SJCRH30 (cell line): ENCODE measurements around the gene CCDC57. TPM values are rescaled to one million over a fixed set of nuclear protein-coding genes. Genes with fewer than 3 reads are reported as not detected.

Source experiments
- DNase-seq, 2 experiments: peaks; one replicate each; pipeline ENCODE4 v3.0.0-alpha.2; 2015 to 2020
- H3K27ac ChIP-seq: fragments of 250-450 bp; sonication (Bioruptor Pico); 2 replicates; pipeline ENCODE4 v1.5.1; 2020; ENCODE audit warnings: mild to moderate bottlenecking, moderate library complexity
- H3K27me3 ChIP-seq: fragments of 250-450 bp; sonication (Bioruptor Pico); 2 replicates; pipeline ENCODE4 v1.5.1; 2020; ENCODE audit warnings: mild to moderate bottlenecking, moderate library complexity
- H3K36me3 ChIP-seq: fragments of 250-450 bp; sonication (Bioruptor Pico); 2 replicates; pipeline ENCODE4 v1.5.1; 2020; ENCODE audit warnings: mild to moderate bottlenecking, moderate library complexity
- H3K4me1 ChIP-seq: fragments of 250-450 bp; sonication (Bioruptor Pico); 2 replicates; pipeline ENCODE4 v1.5.1; 2020; ENCODE audit warnings: mild to moderate bottlenecking, moderate library complexity
- H3K4me3 ChIP-seq: fragments of 250-450 bp; sonication (Bioruptor Pico); 2 replicates; pipeline ENCODE4 v1.5.1; 2020; ENCODE audit warnings: mild to moderate bottlenecking, moderate library complexity
- H3K9me3 ChIP-seq: fragments of 250-450 bp; sonication (Bioruptor Pico); replicated peaks from 2 replicates; pipeline ENCODE4 v1.5.1; 2020; ENCODE audit warnings: mild to moderate bottlenecking, moderate library complexity
- total RNA-seq: library from RNA; depleted of rRNA; stranded (reverse); fragments of >200 nt; shearing (Covaris generic); gene quantifications from 2 replicates; pipeline ENCODE4 v1.2.3, GENCODE V29; 2014

The CCDC57 gene
- total RNA-seq, 1 experiment from 2014 or later = 23.5 TPM

DNA sequence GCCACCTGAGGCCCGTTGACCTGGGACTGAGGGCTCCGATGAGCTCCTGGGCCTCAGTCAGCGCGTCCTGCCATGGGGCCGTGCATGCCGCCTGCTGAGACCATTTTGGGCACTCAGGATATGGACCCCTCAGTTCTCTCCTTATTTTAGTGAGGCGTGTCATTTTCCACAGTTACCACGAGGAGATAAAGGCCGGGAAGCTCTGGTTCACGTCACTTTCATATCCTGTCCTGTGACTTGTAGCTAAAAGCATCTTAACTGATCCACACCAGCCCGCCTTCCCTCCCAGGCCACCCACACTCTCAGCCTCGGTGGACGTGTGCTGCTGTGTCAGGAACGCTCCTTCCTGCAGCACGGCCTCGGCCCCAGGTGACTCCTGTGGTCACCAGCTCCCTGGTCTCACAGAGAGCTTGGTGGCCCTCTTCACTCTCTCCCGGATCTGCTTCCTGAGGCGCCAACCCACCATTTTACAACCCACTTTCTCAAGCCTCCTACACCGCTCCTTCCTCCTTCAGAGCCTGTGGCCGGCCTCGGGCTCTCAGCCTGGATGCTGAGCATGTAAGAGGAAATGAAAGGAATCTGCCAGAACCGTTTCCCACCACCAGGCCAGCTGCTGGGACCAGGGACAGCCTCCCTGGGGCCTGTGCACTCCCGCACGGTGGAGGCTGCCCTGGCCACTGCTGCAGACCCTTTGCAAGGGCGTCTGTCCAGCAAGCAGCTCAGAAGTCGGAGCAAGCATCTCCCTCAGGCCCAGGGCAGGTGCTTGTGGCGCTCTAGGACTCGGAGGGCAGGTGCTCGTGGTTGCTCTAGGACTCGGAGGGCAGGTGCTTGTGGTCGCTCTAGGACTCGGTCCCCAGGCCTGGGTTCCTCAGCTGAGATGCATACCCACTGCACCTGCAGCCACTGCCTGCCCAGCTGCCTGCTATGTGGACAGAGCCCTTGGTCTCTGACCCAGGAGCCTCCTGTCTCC is 90.7 kb downstream of the CCDC57 start:
- no peak overlapping the region for H3K27ac ChIP-seq
- H3K9me3 ChIP-seq = no peaks in the 10 kb centered on the region
- H3K27me3 ChIP-seq = no peaks in the 10 kb centered on the region
- H3K36me3 ChIP-seq = no peaks in the 10 kb centered on the region
- DNase-seq = no peak
- peaks cover 13% of the 10 kb centered on the region; the same call in 1 of the 2 replicates for H3K4me1 ChIP-seq
- no peak overlapping the region for H3K4me3 ChIP-seq

DNA sequence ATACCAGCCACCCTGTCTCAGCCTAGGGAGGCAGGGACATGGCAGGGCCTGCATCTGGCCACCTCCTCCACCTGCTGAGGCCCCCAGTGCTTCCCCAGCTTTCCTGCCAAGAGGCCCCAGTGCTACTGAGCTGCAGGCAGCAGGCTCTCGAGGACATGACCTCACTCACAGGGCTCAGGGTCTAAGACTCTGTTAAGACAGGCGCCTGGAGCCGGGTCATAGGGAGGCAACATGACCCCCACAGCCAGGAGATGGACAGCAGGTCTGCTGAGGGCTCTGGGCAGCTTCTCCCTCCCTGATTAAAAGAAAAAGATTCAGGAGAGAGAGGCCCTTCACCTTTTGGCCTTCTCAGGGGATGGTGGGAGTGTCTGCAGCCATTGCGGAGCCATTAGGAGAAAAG is 91.4 kb downstream of the CCDC57 start:
- no peak for DNase-seq
- no peak overlapping the region for H3K27ac ChIP-seq
- H3K4me3 ChIP-seq = no peak overlapping the region
- H3K27me3 ChIP-seq = no peaks in the 10 kb centered on the region
- no peaks in the 10 kb centered on the region for H3K9me3 ChIP-seq
- no peaks in the 10 kb centered on the region for H3K36me3 ChIP-seq
- H3K4me1 ChIP-seq = peaks cover 13% of the 10 kb centered on the region; the same call in 1 of the 2 replicates

DNA sequence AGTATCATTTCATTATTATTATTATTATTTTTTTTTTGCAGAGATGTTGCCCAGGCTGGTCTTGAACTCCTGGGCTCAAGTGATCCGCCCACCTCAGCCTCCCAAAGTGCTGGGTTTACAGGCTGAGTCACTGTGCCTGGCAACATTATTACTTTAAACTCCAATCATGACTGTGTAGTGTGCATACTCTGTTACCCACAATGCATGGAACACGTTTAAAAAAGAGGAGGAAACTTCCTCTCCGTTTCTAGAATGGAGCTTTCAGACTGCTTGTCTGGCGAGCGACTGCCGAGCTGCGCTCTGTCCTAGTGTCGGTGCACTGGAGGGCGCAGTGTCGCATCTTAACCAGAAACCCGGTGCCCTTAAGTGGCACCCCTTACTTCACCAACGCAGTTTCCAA is 92.5 kb downstream of the CCDC57 start:
- no peak for DNase-seq
- no peaks in the 10 kb centered on the region for H3K27me3 ChIP-seq
- H3K27ac ChIP-seq = no peak overlapping the region
- peaks cover 13% of the 10 kb centered on the region; the same call in 1 of the 2 replicates for H3K4me1 ChIP-seq
- no peaks in the 10 kb centered on the region for H3K36me3 ChIP-seq
- no peaks in the 10 kb centered on the region for H3K9me3 ChIP-seq
- no peak overlapping the region for H3K4me3 ChIP-seq

DNA sequence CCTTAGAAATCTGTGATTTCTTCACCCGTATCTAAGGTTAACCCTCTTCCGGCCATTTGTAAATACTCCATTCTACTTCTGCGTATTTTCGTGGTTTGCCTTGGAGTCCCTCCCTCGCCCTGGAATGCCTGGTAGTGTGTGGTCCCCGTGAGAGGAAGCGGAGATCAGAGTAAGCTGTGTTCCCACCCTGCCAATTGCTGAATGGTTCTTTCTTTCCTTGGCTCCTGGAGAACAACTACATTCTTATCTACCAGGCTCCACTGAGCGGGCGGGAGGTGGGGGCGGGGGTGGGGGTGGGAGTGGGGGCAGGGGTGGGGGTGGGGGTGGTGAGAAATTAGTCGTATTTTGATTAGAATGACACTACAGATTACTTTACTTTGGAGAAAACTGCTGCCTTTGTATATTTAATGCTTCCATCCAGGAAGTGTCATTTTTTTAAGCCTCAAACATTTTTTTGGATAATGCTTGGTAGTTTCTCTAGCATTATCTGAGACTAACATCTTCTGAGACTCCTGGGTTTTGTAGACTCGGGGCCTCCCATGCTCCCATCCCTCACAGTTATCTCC is 93.7 kb downstream of the CCDC57 start:
- Histone ChIP-seq H3K9me3 (no peaks in the 10 kb centered on the region), H3K4me3 (peak overlapping the region; percentile 45), H3K36me3 (no peaks in the 10 kb centered on the region), H3K27ac (peak overlapping the region; percentile 6; the same call in 1 of the 2 replicates), H3K4me1 (peaks cover 13% of the 10 kb centered on the region; the same call in 1 of the 2 replicates), H3K27me3 (no peaks in the 10 kb centered on the region)
- DNase-seq = peak; percentile 81 to 89

- no peaks in the 10 kb centered on the region for H3K9me3 ChIP-seq
- DNase-seq = peak in 1 of 2 experiments; percentile 55
- peaks cover 13% of the 10 kb centered on the region; the same call in 1 of the 2 replicates for H3K4me1 ChIP-seq
- H3K4me3 ChIP-seq = peak overlapping the region; percentile 45
- no peaks in the 10 kb centered on the region for H3K27me3 ChIP-seq
- no peaks in the 10 kb centered on the region for H3K36me3 ChIP-seq
- H3K27ac ChIP-seq = peak overlapping the region; percentile 6; the same call in 1 of the 2 replicates
These were observed 94.4 kb downstream of the CCDC57 start for GRCh38 chr17:82118168-82118814.

GRCh38 chr17:82117139-82118090 is 95.2 kb downstream of the CCDC57 start:
- H3K4me3 ChIP-seq = no peak overlapping the region
- H3K27ac ChIP-seq = no peak overlapping the region
- peaks cover 13% of the 10 kb centered on the region; the same call in 1 of the 2 replicates for H3K4me1 ChIP-seq
- no peaks in the 10 kb centered on the region for H3K27me3 ChIP-seq
- no peaks in the 10 kb centered on the region for H3K36me3 ChIP-seq
- no peaks in the 10 kb centered on the region for H3K9me3 ChIP-seq
- no peak for DNase-seq

GRCh38 chr17:82116246-82116645 is 96.4 kb downstream of the CCDC57 start:
- H3K27ac ChIP-seq = no peak overlapping the region
- no peaks in the 10 kb centered on the region for H3K36me3 ChIP-seq
- no peaks in the 10 kb centered on the region for H3K27me3 ChIP-seq
- H3K9me3 ChIP-seq = no peaks in the 10 kb centered on the region
- no peak overlapping the region for H3K4me3 ChIP-seq
- peaks cover 13% of the 10 kb centered on the region; the same call in 1 of the 2 replicates for H3K4me1 ChIP-seq
- no peak for DNase-seq

GRCh38 chr17:82114872-82115271 is 97.8 kb downstream of the CCDC57 start:
- DNase-seq = no peak
- Histone ChIP-seq H3K36me3 (no peaks in the 10 kb centered on the region), H3K27ac (no peak overlapping the region), H3K9me3 (no peaks in the 10 kb centered on the region), H3K27me3 (no peaks in the 10 kb centered on the region), H3K4me1 (peaks cover 13% of the 10 kb centered on the region; the same call in 1 of the 2 replicates), H3K4me3 (no peak overlapping the region)

GRCh38 chr17:82114447-82114846 is 98.2 kb downstream of the CCDC57 start:
- Histone ChIP-seq H3K27ac (no peak overlapping the region), H3K4me3 (no peak overlapping the region), H3K9me3 (no peaks in the 10 kb centered on the region), H3K4me1 (peaks cover 13% of the 10 kb centered on the region; the same call in 1 of the 2 replicates), H3K36me3 (no peaks in the 10 kb centered on the region), H3K27me3 (no peaks in the 10 kb centered on the region)
- DNase-seq = no peak

- H3K36me3 ChIP-seq = no peaks in the 10 kb centered on the region
- no peak overlapping the region for H3K4me3 ChIP-seq
- H3K4me1 ChIP-seq = peaks cover 12% of the 10 kb centered on the region; the same call in 1 of the 2 replicates
- H3K9me3 ChIP-seq = no peaks in the 10 kb centered on the region
- H3K27ac ChIP-seq = no peak overlapping the region
- no peaks in the 10 kb centered on the region for H3K27me3 ChIP-seq
- no peak for DNase-seq
These were observed 98.7 kb downstream of the CCDC57 start for GRCh38 chr17:82113941-82114340.

- no peaks in the 10 kb centered on the region for H3K27me3 ChIP-seq
- H3K4me1 ChIP-seq = peaks cover 14% of the 10 kb centered on the region
- H3K36me3 ChIP-seq = no peaks in the 10 kb centered on the region
- no peak overlapping the region for H3K4me3 ChIP-seq
- H3K27ac ChIP-seq = no peak overlapping the region
- H3K9me3 ChIP-seq = no peaks in the 10 kb centered on the region
- no peak for DNase-seq
These were observed 99.2 kb downstream of the CCDC57 start for GRCh38 chr17:82113422-82113821.

GRCh38 chr17:82112914-82113311 is 99.7 kb downstream of the CCDC57 start:
- H3K36me3 ChIP-seq = no peaks in the 10 kb centered on the region
- no peaks in the 10 kb centered on the region for H3K27me3 ChIP-seq
- H3K4me3 ChIP-seq = no peak overlapping the region
- H3K27ac ChIP-seq = no peak overlapping the region
- no peaks in the 10 kb centered on the region for H3K9me3 ChIP-seq
- peaks cover 14% of the 10 kb centered on the region for H3K4me1 ChIP-seq
- no peak for DNase-seq

- no peak for DNase-seq
- H3K36me3 ChIP-seq = no peaks in the 10 kb centered on the region
- no peaks in the 10 kb centered on the region for H3K27me3 ChIP-seq
- H3K27ac ChIP-seq = no peak overlapping the region
- H3K9me3 ChIP-seq = no peaks in the 10 kb centered on the region
- no peak overlapping the region for H3K4me3 ChIP-seq
- H3K4me1 ChIP-seq = peaks cover 17% of the 10 kb centered on the region
These were observed 100.3 kb downstream of the CCDC57 start for GRCh38 chr17:82112181-82112913.
